Dermis microvascular lymphatic vessel endothelial cell (primary cell): Measurements from ENCODE around the gene STING1. TPM values are rescaled to one million over a fixed set of nuclear protein-coding genes. Genes with fewer than 3 reads are reported as not detected.
A peak's percentile ranks its signal among the peaks of the same experiment; 100 is the strongest.
"Not testable (repeated sequence)": the region's sequence is repeated elsewhere in the genome, so short reads cannot be mapped to it uniquely, and the experiment has no call there.

Experiments
- DNase-seq, 2 donors: peaks; one replicate each; pipeline versions ENCODE4 v3.0.0 to v3.0.0-alpha.2; 2010; ENCODE audit warnings: low read depth in 2 of 2
- total RNA-seq: library from RNA; depleted of rRNA; stranded (reverse); fragments of >200 nt; gene quantifications from 2 replicates; pipeline ENCODE4 v1.2.1, GENCODE V29; 2014

Gene STING1
- total RNA-seq, 1 donor from 2014 or later, result 54.0 TPM

GRCh38 chr5:139440416-139440815, 42.1 kb downstream of the STING1 start:
- not testable (repeated sequence) for DNase-seq

- peak; percentile 78 to 88 for DNase-seq
These were observed 43.3 kb downstream of the STING1 start, which contains the start of gene DNAJC18 for GRCh38 chr5:139439013-139439903. DNAJC18 (minus strand) TSS chr5:139439525; CDS start chr5:139439445, 80 bp downstream.

- no peak for DNase-seq
These were observed 43.9 kb downstream of the STING1 start for GRCh38 chr5:139438707-139439012.

- no peak for DNase-seq
These were observed 46.9 kb downstream of the STING1 start for GRCh38 chr5:139435676-139436075.

GRCh38 chr5:139431706-139432105, 50.9 kb downstream of the STING1 start:
- no peak for DNase-seq

- DNase-seq, result no peak
These were observed 52.5 kb downstream of the STING1 start for GRCh38 chr5:139430015-139430414.

GRCh38 chr5:139426203-139426885, 56.2 kb downstream of the STING1 start:
- DNase-seq, result no peak

Other genes with a start within 250 kb of the STING1 start
- gene MATR3, start 189.0 kb downstream of the STING1 start, total RNA-seq, result 152 and 212 TPM in 2 replicates
- gene PAIP2, start 140.9 kb downstream of the STING1 start, total RNA-seq, result 76.1 and 78.3 TPM in 2 replicates
- under 0.01 TPM in 1 of 2 replicates, not detected in the other for gene SLC23A1, start 99.5 kb downstream of the STING1 start, total RNA-seq
- gene MZB1, start 92.8 kb downstream of the STING1 start, total RNA-seq, result 0.13 TPM in 1 of 2 replicates, not detected in the other
- 3.1 and 5.1 TPM in 2 replicates for gene PROB1, start 87.7 kb downstream of the STING1 start, total RNA-seq
- 6.6 and 8.1 TPM in 2 replicates for gene SPATA24, start 78.7 kb downstream of the STING1 start, total RNA-seq
- 5.9 TPM in 2 replicates for gene DNAJC18, start 43.2 kb downstream of the STING1 start, total RNA-seq
- 406 and 421 TPM in 2 replicates for gene ECSCR, start 20.0 kb downstream of the STING1 start, total RNA-seq
- under 0.01 TPM in 1 of 2 replicates, not detected in the other for gene SMIM33, start 11.8 kb downstream of the STING1 start, total RNA-seq
- gene UBE2D2, start 78.6 kb upstream of the STING1 start, total RNA-seq, result 53.4 and 53.9 TPM in 2 replicates
- 41.1 and 71.3 TPM in 2 replicates for gene CXXC5, start 165.6 kb upstream of the STING1 start, total RNA-seq